K562 (cell line): Measurements from ENCODE around the gene FUZ. TPM values are rescaled to one million over a fixed set of nuclear protein-coding genes. Genes with fewer than 3 reads are reported as not detected.

Experiments used
- BCOR ChIP-seq: fragments of 450-650 bp; IDR thresholded peaks from 2 replicates; pipeline ENCODE4 v1.6.1; 2016
- CBFA2T2 ChIP-seq: fragments of 450-650 bp; conservative IDR thresholded peaks from 2 replicates; pipeline ENCODE4 v1.6.1; 2017; ENCODE audit warnings: mild to moderate bottlenecking
- CCAR2 ChIP-seq: fragments of 200-400 bp; formaldehyde crosslinking; IDR thresholded peaks from 2 replicates; pipeline ENCODE4 v1.6.1; 2017; ENCODE audit warnings: mild to moderate bottlenecking, low read depth, low read length
- CXXC5 ChIP-seq: fragments of 250-450 bp; sonication (Bioruptor Pico); IDR thresholded peaks from 2 replicates; pipeline ENCODE4 v1.8.0; 2022; ENCODE audit warnings: inconsistent platforms, mild to moderate bottlenecking, moderate library complexity
- E2F6 ChIP-seq, 2 experiments: IDR thresholded peaks; 2 replicates each; pipeline ENCODE4 v1.6.1; 2011; ENCODE audit warnings: borderline replicate concordance in 1 of 2, control low read depth in 1 of 2, low read depth in 1 of 2, low read length in 1 of 2, mild to moderate bottlenecking in 1 of 2, mixed read lengths in 1 of 2, moderate library complexity in 1 of 2; ENCODE audit not compliant: insufficient read depth in 1 of 2, insufficient read length in 1 of 2, poor library complexity in 1 of 2, severe bottlenecking in 1 of 2; ENCODE audit errors: extremely low read depth in 1 of 2
- GATA2 ChIP-seq: sonication (generic); formaldehyde crosslinking; IDR thresholded peaks from 2 replicates; pipeline ENCODE4 v1.4.0; 2020; ENCODE audit warnings: mild to moderate bottlenecking, missing genetic modification reagents
- NBN ChIP-seq: fragments of 450-650 bp; IDR thresholded peaks from 2 replicates; pipeline ENCODE4 v1.6.1; 2016; ENCODE audit warnings: low read depth, mild to moderate bottlenecking
- NEUROD1 ChIP-seq: fragments of 150-350 bp; IDR thresholded peaks from 2 replicates; pipeline ENCODE4 v1.6.1; 2014; ENCODE audit warnings: borderline replicate concordance, low read length, low read depth; ENCODE audit not compliant: partially characterized antibody
- PHB2 ChIP-seq: fragments of 450-650 bp; IDR thresholded peaks from 2 replicates; pipeline ENCODE4 v1.6.1; 2017; ENCODE audit warnings: low read depth
- POLR2H ChIP-seq: IDR thresholded peaks from 2 replicates; pipeline ENCODE4 v1.6.1; 2016; ENCODE audit warnings: missing genetic modification characterization, low read depth, mild to moderate bottlenecking, control low read depth, missing compliant biosample characterization, moderate library complexity
- RB1 ChIP-seq: fragments of 450-650 bp; IDR thresholded peaks from 2 replicates; pipeline ENCODE4 v1.6.1; 2017; ENCODE audit warnings: low read depth, mild to moderate bottlenecking
- SMAD3 ChIP-seq: fragments of 450-650 bp; formaldehyde crosslinking; conservative IDR thresholded peaks from 2 replicates; pipeline ENCODE4 v1.4.0; 2020; ENCODE audit warnings: mild to moderate bottlenecking
- SP1 ChIP-seq: sonication (generic); formaldehyde crosslinking; IDR thresholded peaks from 2 replicates; pipeline ENCODE4 v1.8.1; 2022; ENCODE audit warnings: mild to moderate bottlenecking, missing genetic modification reagents
- SPI1 ChIP-seq: IDR thresholded peaks from 2 replicates; pipeline ENCODE4 v1.6.1; 2011; ENCODE audit warnings: low read depth, low read length, control low read depth, borderline replicate concordance
- WHSC1 ChIP-seq: IDR thresholded peaks from one replicate; pipeline ENCODE4 v1.6.1; 2012; ENCODE audit warnings: low read length, control low read depth, inconsistent platforms
- ZC3H4 ChIP-seq: sonication (generic); formaldehyde crosslinking; IDR thresholded peaks from 2 replicates; pipeline ENCODE4 v1.9.0; 2021; ENCODE audit warnings: missing genetic modification reagents, borderline replicate concordance
- ZNF318 ChIP-seq, 2 experiments: fragments of 450-650 bp; IDR thresholded peaks; 2 replicates each; pipeline ENCODE4 v1.6.1; 2016; ENCODE audit warnings: mild to moderate bottlenecking in 2 of 2, borderline replicate concordance in 1 of 2, low read depth in 1 of 2, moderate library complexity in 1 of 2
- ZNF75A ChIP-seq: fragments of 450-650 bp; formaldehyde crosslinking; IDR thresholded peaks from 2 replicates; pipeline ENCODE4 v1.4.0; 2020; ENCODE audit warnings: mild to moderate bottlenecking
- polyA plus RNA-seq, 8 experiments: library from polyadenylated mRNA; depleted of rRNA in 4 of 8; stranded (reverse) in 5 of 8; unstranded in 3 of 8; fragments of >200 nt; fragmentation: Nextera tagmentation in 2 of 8; fragmentation: Illumina TruSeq in 1 of 8; extraction: Ambion mirVana in 2 of 8; extraction: Trizol in 1 of 8; gene quantifications; 2 replicates each; pipeline versions ENCODE4 v1.2.1 to v1.2.3, GENCODE V29; 2011 to 2014; ENCODE audit warnings: inconsistent platforms in 1 of 8, missing spikeins in 1 of 8
- total RNA-seq, 7 experiments: library from RNA; depleted of rRNA in 6 of 7; stranded (reverse); fragments of >200 nt in 6 of 7; fragmentation: Illumina TruSeq in 2 of 7; extraction: Trizol in 2 of 7; gene quantifications; 2 replicates each; pipeline versions ENCODE4 v1.2.1 to v1.2.3, GENCODE V29; 2011 to 2021; ENCODE audit warnings: low replicate concordance in 1 of 7

FUZ gene
- total and polyA plus RNA-seq, 9 of the 15 experiments (the other 6 are each of a cell fraction or from before 2014, with no cell fraction given): 0.17 to 7.6 (median 3.6) TPM; not detected in 1

- no peak for TF ChIP-seq ZNF318 (IDR thresholded peaks at IDR 0.05; ENCODE audit: borderline replicate concordance in 1 of 2, low read depth in 1 of 2)
- TF ChIP-seq CCAR2: no peak
- TF ChIP-seq SP1 (CRISPR knock-in tag): peak; percentile 53; the same call in 1 of the 2 replicates
- TF ChIP-seq BCOR: peak; percentile 42
- TF ChIP-seq RB1: no peak
- TF ChIP-seq CBFA2T2: peak; percentile 64
- no peak for TF ChIP-seq POLR2H (tag)
- TF ChIP-seq SMAD3: no peak
- no peak for TF ChIP-seq ZNF75A
- no peak for TF ChIP-seq WHSC1
- TF ChIP-seq GATA2 (CRISPR knock-in tag): no peak
- TF ChIP-seq ZC3H4 (CRISPR knock-in tag): no peak
- TF ChIP-seq SPI1: no peak
- TF ChIP-seq PHB2: no peak
- no peak for TF ChIP-seq NBN
- peak; percentile 70 to 82 for TF ChIP-seq E2F6 (IDR thresholded peaks at IDR 0.05; ENCODE audit: borderline replicate concordance in 1 of 2, extremely low read depth in 1 of 2, insufficient read depth in 1 of 2, insufficient read length in 1 of 2, low read depth in 1 of 2, low read length in 1 of 2, poor library complexity in 1 of 2, severe bottlenecking in 1 of 2)
- peak; percentile 33; the same call in 1 of the 2 replicates for TF ChIP-seq CXXC5
- no peak for TF ChIP-seq NEUROD1
Observed at GRCh38 chr19:49847731-49848696, 34.9 kb upstream of the FUZ start (continued).
